HS-27A (cell line): ENCODE data around the gene PLEKHG5.

Experiments used
- DNase-seq: peaks from one replicate; pipeline ENCODE4 v3.0.0-alpha.2; 2012; ENCODE audit warnings: low read depth, missing footprints

Gene PLEKHG5

GRCh38 chr1:6491480-6491962, at the start of gene PLEKHG5:
TSS of gene PLEKHG5 (minus strand) at chr1:6491667. CDS start at chr1:6477571, 14,096 bp downstream.
- DNase-seq: peak; percentile 51

- no peak for DNase-seq
These were observed 47.5 kb upstream of the PLEKHG5 start for GRCh38 chr1:6538956-6539355.

GRCh38 chr1:6536291-6536690, 44.8 kb upstream of the PLEKHG5 start:
- DNase-seq: no peak

- no peak for DNase-seq
These were observed 43.7 kb upstream of the PLEKHG5 start for GRCh38 chr1:6535214-6535613.

- DNase-seq: no peak
These were observed 42.9 kb upstream of the PLEKHG5 start for GRCh38 chr1:6534248-6534822.

- DNase-seq: no peak
These were observed 40.5 kb upstream of the PLEKHG5 start for GRCh38 chr1:6531996-6532395.

GRCh38 chr1:6530504-6531160, 39.2 kb upstream of the PLEKHG5 start:
- no peak for DNase-seq

GRCh38 chr1:6528492-6528891, 37.0 kb upstream of the PLEKHG5 start:
- no peak for DNase-seq

GRCh38 chr1:6526316-6526715, 34.8 kb upstream of the PLEKHG5 start:
- no peak for DNase-seq

- DNase-seq: no peak
These were observed 32.1 kb upstream of the PLEKHG5 start for GRCh38 chr1:6523566-6523965.

- no peak for DNase-seq
These were observed 30.1 kb upstream of the PLEKHG5 start for GRCh38 chr1:6521536-6521935.

- no peak for DNase-seq
These were observed 28.6 kb upstream of the PLEKHG5 start for GRCh38 chr1:6519935-6520671.

- DNase-seq: no peak
These were observed 28.0 kb upstream of the PLEKHG5 start for GRCh38 chr1:6519491-6519934.

GRCh38 chr1:6517435-6517851, 26.0 kb upstream of the PLEKHG5 start:
- DNase-seq: no peak

GRCh38 chr1:6515771-6516170, 24.3 kb upstream of the PLEKHG5 start:
- no peak for DNase-seq

- no peak for DNase-seq
These were observed 21.9 kb upstream of the PLEKHG5 start for GRCh38 chr1:6513320-6513801.

- no peak for DNase-seq
These were observed 21.4 kb upstream of the PLEKHG5 start for GRCh38 chr1:6512908-6513280.

GRCh38 chr1:6512245-6512907, 20.9 kb upstream of the PLEKHG5 start:
- no peak for DNase-seq

- no peak for DNase-seq
These were observed 20.2 kb upstream of the PLEKHG5 start for GRCh38 chr1:6511561-6512244.

GRCh38 chr1:6511056-6511455, 19.6 kb upstream of the PLEKHG5 start:
- no peak for DNase-seq

GRCh38 chr1:6510493-6510892, 19.0 kb upstream of the PLEKHG5 start:
- no peak for DNase-seq

GRCh38 chr1:6509919-6510291, 18.4 kb upstream of the PLEKHG5 start:
- no peak for DNase-seq
